NCI-H524 treated with DMSO at 0.1 percent for 48 hours (cell line): ENCODE results near the gene PLOD2.
"Not testable (repeated sequence)": the region's sequence is repeated elsewhere in the genome, so short reads cannot be mapped to it uniquely, and the experiment has no call there.

Experiments
- DNase-seq: peaks from one replicate; lab custom pipeline; 2025; lab: John Stamatoyannopoulos, UW

PLOD2 gene

DNA sequence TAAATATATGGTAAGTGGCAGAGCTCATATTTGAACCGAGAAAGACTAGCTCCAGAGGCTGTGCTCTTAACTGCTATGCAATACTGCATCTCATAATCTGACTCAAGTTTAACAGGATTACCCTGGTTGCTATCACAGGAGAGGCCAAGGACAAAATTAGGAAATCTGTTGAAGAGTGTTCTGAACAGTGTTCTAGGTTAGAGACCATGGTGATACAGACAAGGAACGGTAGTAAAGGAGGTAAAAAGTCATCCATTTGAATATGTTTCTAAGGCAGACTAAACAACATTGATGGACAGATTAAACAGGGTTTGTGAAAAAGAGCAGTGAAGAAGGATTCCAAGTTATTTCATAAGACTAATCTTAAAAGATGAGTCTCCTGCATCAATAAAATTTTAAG, 22.1 kb downstream of the PLOD2 start:
- DNase-seq, result no peak

DNA sequence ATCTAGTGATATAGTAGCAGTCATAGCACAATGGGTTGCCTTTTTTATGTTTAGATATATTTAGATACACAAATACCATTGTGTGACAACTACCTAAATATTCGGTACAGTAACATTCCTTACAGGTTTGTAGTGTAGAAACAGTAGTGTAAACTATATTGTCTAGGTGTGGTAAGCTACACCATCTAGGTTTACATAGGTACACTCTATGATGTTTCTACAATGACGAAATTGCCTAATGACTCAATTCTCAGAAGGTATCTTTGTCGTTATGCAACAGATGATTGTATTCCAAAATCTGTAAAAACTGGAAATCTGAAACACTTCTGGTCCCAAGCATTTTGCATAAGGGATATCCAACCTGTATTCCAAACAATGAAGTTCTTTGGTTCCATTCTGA, 24.3 kb downstream of the PLOD2 start:
- no peak for DNase-seq

GRCh38 chr3:146134348-146135117, 26.5 kb downstream of the PLOD2 start:
- DNase-seq, result no peak

DNA sequence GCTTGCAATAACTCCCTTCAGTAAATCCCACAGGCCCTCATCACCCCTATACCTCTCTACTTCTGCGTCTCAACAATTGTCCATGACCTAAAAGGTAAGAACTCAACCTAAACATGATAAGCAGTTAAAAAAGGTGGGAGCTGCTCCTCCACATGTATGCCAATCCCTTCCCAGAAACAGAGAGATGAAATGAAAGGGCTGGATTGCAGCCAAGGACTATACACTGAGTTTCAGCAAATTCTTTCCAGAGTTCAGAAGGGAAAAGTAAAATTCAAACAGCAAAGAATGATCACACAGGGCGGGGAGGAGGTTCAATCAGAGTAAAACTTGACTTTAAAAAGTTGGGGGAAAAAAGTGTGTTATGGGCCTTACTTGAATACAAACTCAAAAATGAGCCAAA, 27.5 kb downstream of the PLOD2 start:
- no peak for DNase-seq

GRCh38 chr3:146131616-146132410, 29.2 kb downstream of the PLOD2 start:
- DNase-seq, result no peak

- DNase-seq, result no peak
Observed at GRCh38 chr3:146130881-146131371, 30.1 kb downstream of the PLOD2 start.

- no peak for DNase-seq
Observed at GRCh38 chr3:146129750-146130149, 31.2 kb downstream of the PLOD2 start.

- no peak for DNase-seq
Observed at GRCh38 chr3:146128939-146129338, 32.0 kb downstream of the PLOD2 start.

GRCh38 chr3:146128179-146128578, 32.8 kb downstream of the PLOD2 start:
- DNase-seq, result no peak

DNA sequence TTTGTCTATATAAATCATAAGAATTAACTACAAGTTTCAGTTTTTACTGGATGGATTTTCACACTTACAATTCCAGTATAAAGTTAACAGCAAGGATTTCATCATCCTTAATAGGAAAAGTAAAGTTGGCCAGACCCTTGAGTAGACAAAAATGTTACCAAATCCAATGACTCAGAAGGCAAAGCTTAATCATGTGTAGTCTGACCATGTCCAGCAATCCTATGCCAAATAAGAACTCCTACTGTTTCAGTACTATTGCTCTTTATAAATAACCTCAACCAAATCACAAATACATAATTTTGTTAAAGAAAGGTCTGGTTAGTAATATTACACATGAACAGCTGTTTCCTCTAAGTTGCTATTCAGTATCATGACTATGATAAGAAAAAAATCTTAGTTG, 35.0 kb downstream of the PLOD2 start:
- DNase-seq, result no peak

DNA sequence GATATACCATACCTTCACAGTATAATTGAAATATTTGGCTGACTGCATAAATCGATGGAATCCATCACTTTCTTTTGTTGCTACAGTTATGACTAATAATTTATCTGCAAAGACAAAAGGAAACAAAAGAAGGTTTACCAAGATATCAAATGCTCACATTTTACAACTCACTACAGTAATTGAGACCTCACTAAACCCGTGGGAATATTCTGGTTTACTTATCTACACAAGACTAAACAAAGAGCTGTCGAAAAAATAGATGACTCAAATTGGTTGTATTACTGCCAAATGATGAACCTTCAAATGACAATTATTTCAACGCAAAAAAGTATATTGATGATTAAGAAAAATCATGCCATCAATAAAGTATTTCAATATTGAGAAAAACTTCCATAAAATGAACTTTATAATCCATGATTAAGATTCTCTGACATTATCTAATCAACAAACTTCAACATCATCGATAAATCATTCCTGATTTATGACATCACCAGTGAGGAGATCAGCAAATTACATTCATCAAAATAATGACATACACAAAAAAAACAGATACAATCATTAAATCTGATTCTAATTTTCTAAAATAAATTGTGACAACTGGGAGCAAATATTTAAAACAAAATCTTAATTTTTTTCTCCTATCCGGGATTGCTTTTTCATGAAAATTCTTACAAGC, 36.7 kb downstream of the PLOD2 start:
- no peak for DNase-seq

DNA sequence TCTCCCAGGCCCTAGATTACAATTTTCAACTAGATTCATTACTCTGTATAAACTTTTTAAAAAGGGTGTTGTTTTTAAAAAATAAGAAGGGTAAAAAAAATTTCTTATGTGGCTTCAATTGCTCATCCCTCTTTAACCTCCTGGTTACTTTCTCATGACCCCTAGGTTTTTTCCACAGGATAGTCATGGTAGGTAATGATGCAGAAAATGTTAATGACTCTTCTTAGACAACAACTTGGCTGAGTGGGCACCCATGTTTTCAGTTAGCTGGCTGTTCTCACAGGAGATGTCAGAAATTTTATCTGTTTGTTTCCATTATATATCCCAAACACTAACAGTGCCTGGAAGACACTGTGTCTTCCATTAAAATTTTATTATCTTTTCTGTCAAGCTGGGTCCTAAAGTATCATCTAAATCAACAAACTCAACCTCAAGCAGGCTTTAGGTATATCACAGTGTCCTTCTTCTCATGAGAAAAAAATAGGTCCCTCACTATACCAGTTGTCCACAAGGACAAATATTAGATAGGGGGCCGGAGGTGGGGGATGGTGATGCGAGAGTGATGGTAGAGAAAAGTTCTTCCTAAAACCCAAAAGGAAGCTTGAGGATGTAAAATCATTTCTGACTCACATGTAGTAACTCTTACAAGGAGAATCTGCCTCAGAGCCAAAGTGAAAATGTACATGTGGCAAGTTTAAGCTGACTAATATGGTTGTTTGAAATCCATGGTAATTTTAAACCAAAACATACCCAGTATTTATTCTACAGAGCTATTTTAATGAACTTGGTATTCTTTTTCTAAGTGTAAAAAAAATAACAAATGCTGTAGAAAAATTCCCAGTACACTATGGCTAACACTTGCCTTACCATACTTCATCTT, 43.3 kb downstream of the PLOD2 start:
- DNase-seq, result no peak

DNA sequence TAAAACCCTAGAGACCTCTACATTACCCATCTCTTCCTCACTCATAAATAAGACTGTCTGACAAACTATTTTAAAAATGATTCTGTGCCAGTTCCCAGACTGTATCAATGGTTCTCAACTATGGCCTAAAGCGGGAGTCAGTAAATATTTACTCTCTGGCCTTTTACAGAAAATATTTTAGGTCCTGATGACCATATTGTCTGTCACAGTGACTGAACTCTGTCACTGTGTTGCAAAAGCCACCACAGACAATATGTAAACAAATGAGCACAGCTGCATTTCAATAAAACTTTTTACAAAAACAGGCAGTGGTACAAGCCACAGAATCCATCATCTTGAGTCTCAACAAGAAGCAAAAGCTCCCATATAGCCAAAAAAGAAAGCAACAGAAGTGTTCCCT, 45.4 kb downstream of the PLOD2 start:
- no peak for DNase-seq

DNA sequence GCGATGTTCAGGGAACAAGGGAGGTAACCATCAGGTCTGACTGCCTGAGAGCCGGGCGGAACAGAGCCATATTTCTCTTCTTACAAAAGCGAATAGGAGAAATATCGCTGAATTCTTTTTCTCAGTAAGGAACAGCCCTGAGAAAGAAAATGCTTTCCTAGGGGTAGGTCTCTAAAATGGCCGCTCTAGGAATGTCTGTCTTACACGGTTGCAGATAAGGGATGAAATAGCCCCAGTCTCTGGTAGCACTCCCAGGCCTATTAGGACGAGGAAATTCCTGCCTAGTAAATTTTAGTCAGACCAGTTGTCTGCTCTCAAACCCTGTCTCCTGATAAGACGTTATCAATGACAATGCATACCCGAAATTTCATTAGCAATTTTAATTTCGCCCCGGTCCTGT, 47.2 kb downstream of the PLOD2 start:
- DNase-seq, result not testable (repeated sequence)

GRCh38 chr3:146111337-146111736, 49.6 kb downstream of the PLOD2 start:
- no peak for DNase-seq

DNA sequence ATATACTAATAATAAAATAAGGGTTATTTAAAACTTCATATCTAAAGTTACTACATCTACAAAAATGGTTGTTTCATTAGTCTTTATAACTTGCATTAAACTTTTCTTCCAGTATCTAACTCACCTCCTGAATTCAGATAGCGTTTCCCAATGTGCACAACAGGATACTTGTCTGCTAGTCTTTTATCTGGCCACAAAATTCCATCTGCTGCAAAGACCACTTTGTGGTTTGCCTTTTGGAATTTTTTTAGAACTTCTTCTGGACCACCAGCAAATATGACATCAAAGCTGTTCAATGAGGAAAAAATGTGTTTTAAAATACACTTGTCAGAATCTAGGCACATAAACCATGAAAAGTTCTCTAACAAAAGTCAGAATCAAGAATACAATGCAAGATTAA, 50.8 kb downstream of the PLOD2 start:
- no peak for DNase-seq

GRCh38 chr3:146106986-146107385, 54.0 kb downstream of the PLOD2 start:
- DNase-seq, result no peak

DNA sequence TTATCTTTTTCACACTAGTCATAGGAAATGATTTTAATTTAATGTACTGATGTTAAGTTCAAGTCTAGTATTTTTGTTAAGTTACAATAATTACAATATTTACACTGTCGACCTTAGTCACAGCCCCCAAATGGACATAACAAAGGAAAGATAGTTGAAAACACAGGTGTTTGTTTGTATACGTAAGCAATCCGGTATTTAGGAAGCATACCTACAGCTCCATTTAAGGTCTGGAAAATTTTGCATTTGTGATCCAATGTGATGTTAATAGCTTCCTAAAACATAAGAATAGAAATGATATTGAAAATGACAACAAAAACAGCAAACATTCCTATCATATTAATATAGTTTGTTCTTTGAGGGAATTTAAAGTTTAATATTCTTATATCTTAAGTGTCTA, 56.9 kb downstream of the PLOD2 start:
- no peak for DNase-seq

GRCh38 chr3:146102885-146103284, 58.1 kb downstream of the PLOD2 start:
- no peak for DNase-seq

DNA sequence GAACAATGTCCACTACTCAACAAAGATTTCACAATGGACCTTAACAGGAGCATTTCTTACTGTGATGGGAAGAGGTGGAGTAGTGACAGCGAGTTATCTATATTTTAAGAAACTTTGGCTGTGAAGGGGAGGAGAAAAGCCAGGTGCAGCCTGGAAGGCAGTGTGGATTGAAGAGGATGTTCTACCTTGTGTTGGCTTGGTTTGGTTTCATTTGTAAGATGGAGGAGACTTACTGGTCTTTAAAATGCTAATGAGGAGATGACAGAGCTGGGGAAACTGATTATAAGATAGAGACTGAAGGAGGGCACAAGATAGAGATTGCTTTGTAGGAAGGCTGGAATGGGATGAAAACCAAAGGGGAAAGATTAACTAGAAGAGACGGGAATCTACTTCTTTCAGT, 59.4 kb downstream of the PLOD2 start:
- DNase-seq, result no peak

- no peak for DNase-seq
Observed at GRCh38 chr3:146100825-146101444, 60.0 kb downstream of the PLOD2 start.
